DOHH2 (cell line): Measurements from ENCODE around the gene PDPR.
"Not testable (repeated sequence)": the region's sequence is repeated elsewhere in the genome, so short reads cannot be mapped to it uniquely, and the experiment has no call there.

Source experiments
- H3F3A ChIP-seq: fragments of 200-600 bp; sonication (generic), shearing (Covaris generic); 2 replicates; pipeline ENCODE4 v1.6.0; 2016; ENCODE audit warnings: antibody characterized with exemption, mild to moderate bottlenecking; ENCODE audit not compliant: control insufficient read depth, insufficient read depth
- H3K27ac ChIP-seq: fragments of 200-600 bp; sonication (generic); 2 replicates; pipeline ENCODE4 v1.5.1; 2014; ENCODE audit warnings: low read depth, mild to moderate bottlenecking, low read length, moderate library complexity
- H3K27me3 ChIP-seq: fragments of 200-600 bp; sonication (generic); 2 replicates; pipeline ENCODE4 v1.6.1; 2014; ENCODE audit warnings: mild to moderate bottlenecking, low read length, mixed read lengths; ENCODE audit not compliant: control insufficient read depth
- H3K36me3 ChIP-seq: fragments of 200-600 bp; sonication (generic); 2 replicates; pipeline ENCODE4 v1.6.1; 2014; ENCODE audit warnings: mild to moderate bottlenecking, low read length, moderate library complexity, mixed read lengths; ENCODE audit not compliant: control insufficient read depth
- H3K4me1 ChIP-seq: fragments of 200-600 bp; sonication (generic); 2 replicates; pipeline ENCODE4 v1.6.1; 2014; ENCODE audit warnings: mild to moderate bottlenecking, low read length, mixed read lengths; ENCODE audit not compliant: control insufficient read depth
- H3K4me2 ChIP-seq: fragments of 200-600 bp; sonication (generic); 2 replicates; pipeline ENCODE4 v1.6.0; 2014; ENCODE audit warnings: mild to moderate bottlenecking, low read length, moderate library complexity
- H3K4me3 ChIP-seq: fragments of 200-600 bp; sonication (generic); 2 replicates; pipeline ENCODE4 v1.5.1; 2014; ENCODE audit warnings: mild to moderate bottlenecking, low read length, mixed read lengths
- H3K79me2 ChIP-seq: fragments of 200-600 bp; sonication (generic); 2 replicates; pipeline ENCODE4 v1.6.1; 2014; ENCODE audit warnings: mild to moderate bottlenecking, low read length, mixed read lengths; ENCODE audit not compliant: control insufficient read depth
- H3K9me2 ChIP-seq: fragments of 200-600 bp; sonication (generic); replicated peaks from 2 replicates; pipeline ENCODE4 v1.6.1; 2014; ENCODE audit warnings: mild to moderate bottlenecking, low read length, mixed read lengths; ENCODE audit not compliant: control insufficient read depth
- H3K9me3 ChIP-seq: fragments of 200-600 bp; sonication (generic); 2 replicates; pipeline ENCODE4 v1.6.1; 2014; ENCODE audit warnings: antibody characterized with exemption, low read length, mixed read lengths; ENCODE audit not compliant: control insufficient read depth, insufficient read depth
- H4K20me1 ChIP-seq: fragments of 200-600 bp; sonication (generic); 2 replicates; pipeline ENCODE4 v1.6.0; 2014; ENCODE audit warnings: low read depth, mild to moderate bottlenecking, antibody characterized with exemption, low read length, moderate library complexity; ENCODE audit not compliant: control insufficient read depth, insufficient read depth
- EZH2phosphoT487 ChIP-seq: fragments of 200-600 bp; sonication (generic); IDR thresholded peaks from 2 replicates; pipeline ENCODE4 v1.6.1; 2017; ENCODE audit warnings: borderline replicate concordance, mild to moderate bottlenecking, antibody characterized with exemption, low read length, moderate library complexity, mixed read lengths
- TF ChIP-seq, protein P1 (sequence below): fragments of 200-600 bp; sonication (generic); IDR thresholded peaks from one replicate; pipeline ENCODE4 v1.5.1; 2014; ENCODE audit warnings: antibody characterized with exemption, mild to moderate bottlenecking, low read depth, low read length; ENCODE audit not compliant: poor library complexity, severe bottlenecking

Gene PDPR

DNA sequence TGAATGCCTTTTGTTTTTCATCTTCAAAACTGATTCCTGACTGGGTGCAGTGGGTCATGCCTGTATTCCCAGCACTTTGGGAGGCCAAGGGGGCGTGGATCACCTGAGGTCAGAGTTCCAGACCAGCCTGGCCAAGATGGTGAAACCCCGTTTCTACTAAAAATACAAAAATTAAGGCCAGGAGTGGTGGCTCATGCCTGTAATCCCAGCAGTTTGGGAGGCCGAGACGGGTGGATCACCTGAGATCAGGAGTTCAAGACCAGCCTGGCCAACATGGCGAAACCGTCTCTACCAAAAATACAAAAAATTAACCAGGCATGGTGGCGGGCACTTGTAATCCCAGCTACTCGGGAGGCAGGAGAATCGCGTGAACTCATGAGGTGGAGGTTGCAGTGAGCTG lies 28.6 kb downstream of the PDPR start:
- not testable (repeated sequence) for H3K27me3 ChIP-seq, H3K27ac ChIP-seq, H3K4me2 ChIP-seq, H3K4me3 ChIP-seq, H3K4me1 ChIP-seq, H3K9me3 ChIP-seq, H3K9me2 ChIP-seq, H4K20me1 ChIP-seq, H3F3A ChIP-seq, H3K79me2 ChIP-seq
- H3K36me3 ChIP-seq: peaks cover 36% of the 10 kb centered on the region

DNA sequence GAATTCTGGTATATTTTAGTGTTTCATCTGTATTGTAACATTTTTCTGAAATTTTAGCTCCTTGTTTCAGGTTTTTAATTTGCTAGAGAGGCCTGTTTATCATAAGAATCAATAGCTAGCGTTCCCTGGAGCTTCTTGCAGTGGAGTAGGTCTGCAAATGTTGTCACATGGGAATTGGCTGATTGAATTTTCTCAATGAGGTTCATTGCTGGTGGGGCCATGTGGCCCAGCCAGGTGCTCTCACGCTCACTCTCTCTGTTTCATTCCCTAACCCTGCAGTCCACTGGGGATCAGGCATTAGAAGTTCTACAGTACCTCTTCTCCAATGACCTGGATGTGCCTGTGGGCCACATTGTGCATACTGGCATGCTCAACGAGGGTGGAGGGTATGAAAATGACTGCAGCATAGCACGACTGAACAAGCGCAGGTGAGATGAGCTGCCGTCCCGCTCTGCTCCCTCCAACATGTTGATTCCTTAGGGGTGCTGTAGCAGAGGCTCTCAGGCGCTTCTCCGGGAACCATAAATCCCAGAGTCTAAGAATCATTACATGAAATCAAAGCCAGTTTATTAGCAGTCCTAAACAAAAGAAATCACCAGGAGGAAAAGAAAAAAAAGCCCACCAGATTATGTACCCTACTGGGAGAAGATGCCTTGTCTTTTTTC lies 29.2 kb downstream of the PDPR start:
- H3K36me3 ChIP-seq: peaks cover 41% of the 10 kb centered on the region
- not testable (repeated sequence) for H3K9me2 ChIP-seq

DNA sequence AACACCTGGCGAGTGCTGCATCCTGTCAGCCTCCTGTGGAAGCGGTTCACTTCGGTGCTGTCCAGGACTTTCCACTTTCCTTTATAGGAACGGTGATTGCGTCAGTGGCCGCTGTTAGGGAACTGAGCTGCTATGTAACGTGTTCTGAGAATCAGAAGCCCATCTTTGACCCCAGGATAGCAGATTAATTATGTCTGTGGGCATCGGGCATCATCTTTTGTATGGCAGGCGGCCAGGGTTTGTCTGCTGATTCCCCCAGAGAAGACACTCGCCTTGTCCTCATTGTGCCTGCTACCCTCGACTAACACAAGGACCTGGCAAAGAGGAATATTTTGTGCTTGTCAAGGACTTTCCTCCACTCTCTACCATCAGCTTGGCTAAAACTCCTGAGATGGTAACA lies 33.7 kb downstream of the PDPR start:
- H3K36me3 ChIP-seq: peaks cover 53% of the 10 kb centered on the region
- H3K9me3 ChIP-seq, H3F3A ChIP-seq, H3K9me2 ChIP-seq, H3K27me3 ChIP-seq, H3K4me1 ChIP-seq, H3K4me2 ChIP-seq, H3K27ac ChIP-seq, H3K79me2 ChIP-seq, H3K4me3 ChIP-seq, H4K20me1 ChIP-seq: not testable (repeated sequence)

More for the DNA sequence above, 29.2 kb downstream of the PDPR start:
- not testable (repeated sequence) for H3K9me3 ChIP-seq, H3K27ac ChIP-seq, H4K20me1 ChIP-seq, H3K4me1 ChIP-seq, H3K79me2 ChIP-seq, H3K4me2 ChIP-seq, H3K4me3 ChIP-seq, H3F3A ChIP-seq, H3K27me3 ChIP-seq

DNA sequence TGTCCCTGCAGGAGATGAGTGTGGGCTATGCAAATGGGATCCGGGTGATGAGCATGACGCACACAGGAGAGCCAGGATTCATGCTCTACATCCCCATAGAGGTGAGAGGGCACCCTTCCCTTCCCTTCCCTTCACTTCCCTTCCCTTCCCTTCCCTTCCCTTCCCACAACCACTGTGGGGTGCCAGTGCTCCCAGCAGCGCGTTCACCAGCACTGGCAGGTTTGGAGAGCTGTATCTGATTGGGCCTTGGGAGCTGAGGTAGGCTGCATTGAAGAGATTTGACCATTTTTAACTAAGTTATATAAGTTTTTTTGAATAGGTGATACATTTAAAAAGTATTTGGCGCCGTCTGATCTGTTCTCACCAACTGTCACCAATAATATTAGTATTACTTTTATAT lies 34.3 kb downstream of the PDPR start:
- H3K9me2 ChIP-seq, H3K27ac ChIP-seq, H3K79me2 ChIP-seq, H3K27me3 ChIP-seq, H3K9me3 ChIP-seq, H3F3A ChIP-seq, H4K20me1 ChIP-seq, H3K4me1 ChIP-seq, H3K4me2 ChIP-seq, H3K4me3 ChIP-seq: not testable (repeated sequence)
- H3K36me3 ChIP-seq: peaks cover 53% of the 10 kb centered on the region

DNA sequence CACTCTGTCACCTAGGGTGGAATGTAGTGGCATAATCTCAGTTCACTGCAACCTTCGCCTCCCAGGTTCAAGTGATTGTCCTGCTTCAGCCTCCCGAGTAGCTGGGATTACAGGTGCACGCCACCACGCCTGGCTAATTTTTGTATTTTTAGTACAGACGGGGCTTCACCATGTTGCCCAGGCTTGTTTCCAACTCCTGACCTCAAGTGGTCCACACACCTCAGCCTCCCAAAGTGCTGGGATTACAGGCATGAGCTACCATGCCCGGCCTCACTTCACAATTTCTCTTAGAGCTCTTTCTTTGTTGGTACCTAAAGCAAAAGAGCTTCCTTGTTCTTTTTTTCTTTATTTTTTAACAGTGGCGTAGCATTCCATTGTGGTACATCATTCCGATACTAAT lies 35.2 kb downstream of the PDPR start:
- H3K9me3 ChIP-seq, H3K79me2 ChIP-seq, H3K4me2 ChIP-seq, H3K27me3 ChIP-seq, H3K4me3 ChIP-seq, H3K27ac ChIP-seq, H4K20me1 ChIP-seq, H3K9me2 ChIP-seq, H3F3A ChIP-seq, H3K4me1 ChIP-seq: not testable (repeated sequence)
- peaks cover 54% of the 10 kb centered on the region for H3K36me3 ChIP-seq

DNA sequence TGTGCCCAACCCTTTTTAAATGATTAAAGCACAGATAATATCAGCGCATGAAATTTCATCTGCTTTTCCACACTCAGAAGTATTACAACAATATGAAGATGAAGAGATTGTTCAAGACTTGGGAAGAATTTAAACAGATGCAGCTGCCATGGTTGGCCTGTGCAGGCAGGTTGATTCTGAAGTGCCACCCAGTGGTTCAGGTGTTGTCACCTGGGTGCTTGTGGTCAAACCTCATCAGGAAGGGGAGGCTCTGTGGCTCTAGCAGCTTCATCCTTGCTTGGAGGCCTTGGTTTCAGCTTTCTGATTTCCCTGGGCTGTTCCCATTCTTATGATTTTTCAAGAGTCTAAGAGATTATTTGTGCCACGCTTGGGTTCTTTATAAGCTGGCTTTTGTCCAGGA lies 37.3 kb downstream of the PDPR start:
- Histone ChIP-seq H3K27ac (no peak overlapping the region), H3K4me2 (no peak overlapping the region), H3K9me3 (no peaks in the 10 kb centered on the region), H3K27me3 (no peaks in the 10 kb centered on the region), H3K4me1 (no peaks in the 10 kb centered on the region), H3F3A (no peaks in the 10 kb centered on the region), H3K36me3 (peaks cover 66% of the 10 kb centered on the region), H4K20me1 (no peaks in the 10 kb centered on the region), H3K9me2 (no peaks in the 10 kb centered on the region), H3K4me3 (no peak overlapping the region), H3K79me2 (no peaks in the 10 kb centered on the region)
- TF ChIP-seq, protein P1, sequence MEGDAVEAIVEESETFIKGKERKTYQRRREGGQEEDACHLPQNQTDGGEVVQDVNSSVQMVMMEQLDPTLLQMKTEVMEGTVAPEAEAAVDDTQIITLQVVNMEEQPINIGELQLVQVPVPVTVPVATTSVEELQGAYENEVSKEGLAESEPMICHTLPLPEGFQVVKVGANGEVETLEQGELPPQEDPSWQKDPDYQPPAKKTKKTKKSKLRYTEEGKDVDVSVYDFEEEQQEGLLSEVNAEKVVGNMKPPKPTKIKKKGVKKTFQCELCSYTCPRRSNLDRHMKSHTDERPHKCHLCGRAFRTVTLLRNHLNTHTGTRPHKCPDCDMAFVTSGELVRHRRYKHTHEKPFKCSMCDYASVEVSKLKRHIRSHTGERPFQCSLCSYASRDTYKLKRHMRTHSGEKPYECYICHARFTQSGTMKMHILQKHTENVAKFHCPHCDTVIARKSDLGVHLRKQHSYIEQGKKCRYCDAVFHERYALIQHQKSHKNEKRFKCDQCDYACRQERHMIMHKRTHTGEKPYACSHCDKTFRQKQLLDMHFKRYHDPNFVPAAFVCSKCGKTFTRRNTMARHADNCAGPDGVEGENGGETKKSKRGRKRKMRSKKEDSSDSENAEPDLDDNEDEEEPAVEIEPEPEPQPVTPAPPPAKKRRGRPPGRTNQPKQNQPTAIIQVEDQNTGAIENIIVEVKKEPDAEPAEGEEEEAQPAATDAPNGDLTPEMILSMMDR: no peak
- TF ChIP-seq EZH2phosphoT487: no peak
